ENCODE measurements around the gene LRP11. TPM values are rescaled to one million over a fixed set of nuclear protein-coding genes. Genes with fewer than 3 reads are reported as not detected.

LRP11 gene
- polyA plus RNA-seq, 1 donor from 2014 or later, result 57.0 TPM

DNA sequence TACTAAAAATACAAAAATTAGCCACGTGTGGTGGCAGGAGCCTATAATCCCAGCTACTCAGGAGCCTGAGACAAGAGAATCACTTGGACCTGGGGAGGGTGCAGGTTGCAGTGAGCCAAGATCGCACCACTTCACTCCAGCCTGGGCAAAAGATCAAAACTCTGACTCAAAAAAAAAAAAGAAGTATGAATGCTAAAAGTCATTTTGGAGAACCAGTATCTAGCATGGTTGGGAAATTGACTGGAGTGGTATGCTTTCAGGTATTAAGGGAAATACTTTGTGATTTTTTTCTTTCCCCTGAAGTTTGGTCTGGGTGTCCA, 84.6 kb downstream of the LRP11 start:
- H4K20me1 ChIP-seq (ENCODE audit: insufficient read depth), result no peaks in the 10 kb centered on the region
- H3K9me3 ChIP-seq (ENCODE audit: low read length), result no peaks in the 10 kb centered on the region
- H3K4me3 ChIP-seq (ENCODE audit: low read length), result no peak overlapping the region
- H3K27me3 ChIP-seq (ENCODE audit: insufficient read depth, low read depth, low read length), result no peaks in the 10 kb centered on the region
- H2AFZ ChIP-seq (ENCODE audit: low read depth, low read length), result no peak overlapping the region
- no peak overlapping the region for H3K4me2 ChIP-seq (ENCODE audit: low read length)
- no peaks in the 10 kb centered on the region for H3K9me2 ChIP-seq (ENCODE audit: insufficient read depth, low read length)
- no peak for TF ChIP-seq POLR2AphosphoS5 (IDR thresholded peaks at IDR 0.05)
- no peak for TF ChIP-seq MXI1 (conservative IDR thresholded peaks at IDR 0.05; ENCODE audit: poor library complexity, severe bottlenecking)
- no peak for TF ChIP-seq TAF1 (IDR thresholded peaks at IDR 0.05; ENCODE audit: low read depth)
- no peak for TF ChIP-seq EP300 (conservative IDR thresholded peaks at IDR 0.05; ENCODE audit: poor library complexity, severe bottlenecking)
- TF ChIP-seq, protein P1, sequence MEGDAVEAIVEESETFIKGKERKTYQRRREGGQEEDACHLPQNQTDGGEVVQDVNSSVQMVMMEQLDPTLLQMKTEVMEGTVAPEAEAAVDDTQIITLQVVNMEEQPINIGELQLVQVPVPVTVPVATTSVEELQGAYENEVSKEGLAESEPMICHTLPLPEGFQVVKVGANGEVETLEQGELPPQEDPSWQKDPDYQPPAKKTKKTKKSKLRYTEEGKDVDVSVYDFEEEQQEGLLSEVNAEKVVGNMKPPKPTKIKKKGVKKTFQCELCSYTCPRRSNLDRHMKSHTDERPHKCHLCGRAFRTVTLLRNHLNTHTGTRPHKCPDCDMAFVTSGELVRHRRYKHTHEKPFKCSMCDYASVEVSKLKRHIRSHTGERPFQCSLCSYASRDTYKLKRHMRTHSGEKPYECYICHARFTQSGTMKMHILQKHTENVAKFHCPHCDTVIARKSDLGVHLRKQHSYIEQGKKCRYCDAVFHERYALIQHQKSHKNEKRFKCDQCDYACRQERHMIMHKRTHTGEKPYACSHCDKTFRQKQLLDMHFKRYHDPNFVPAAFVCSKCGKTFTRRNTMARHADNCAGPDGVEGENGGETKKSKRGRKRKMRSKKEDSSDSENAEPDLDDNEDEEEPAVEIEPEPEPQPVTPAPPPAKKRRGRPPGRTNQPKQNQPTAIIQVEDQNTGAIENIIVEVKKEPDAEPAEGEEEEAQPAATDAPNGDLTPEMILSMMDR (IDR thresholded peaks at IDR 0.05; ENCODE audit: poor library complexity, severe bottlenecking), result no peak
- TF ChIP-seq RAD21 (conservative IDR thresholded peaks at IDR 0.05), result no peak
- no peak for TF ChIP-seq EZH2 (IDR thresholded peaks at IDR 0.05; ENCODE audit: borderline replicate concordance, insufficient read depth, low read length, poor library complexity, severe bottlenecking)
- no peak overlapping the region for H3K27ac ChIP-seq (ENCODE audit: low read length)
- H3F3A ChIP-seq (ENCODE audit: insufficient read depth, low read length, poor library complexity, severe bottlenecking), result no peaks in the 10 kb centered on the region
- no peaks in the 10 kb centered on the region for H3K36me3 ChIP-seq (ENCODE audit: insufficient read depth, low read length)
- H3K9ac ChIP-seq (ENCODE audit: low read length), result no peak overlapping the region
- H3K79me2 ChIP-seq (replicated peaks; ENCODE audit: insufficient read depth, low read length), result no peaks in the 10 kb centered on the region

DNA sequence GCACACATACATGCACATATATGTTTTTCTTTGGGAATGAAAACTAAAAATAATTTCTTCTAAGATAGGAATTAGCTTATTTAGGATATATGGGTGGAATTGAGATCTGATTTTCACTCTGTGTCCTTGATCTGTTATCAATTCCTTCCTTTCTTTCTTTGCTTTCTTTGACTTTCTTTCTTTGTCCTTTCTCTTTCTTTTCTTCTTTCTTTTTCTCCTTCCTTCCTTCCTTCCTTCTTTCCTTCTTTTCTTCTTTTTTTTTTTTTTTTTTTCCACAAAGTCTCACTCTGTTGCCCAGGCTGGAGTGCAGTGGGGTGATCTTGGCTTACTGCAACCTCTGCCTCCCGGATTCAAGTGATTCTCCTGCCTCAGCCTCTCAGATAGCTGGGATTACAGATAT, 86.5 kb downstream of the LRP11 start:
- H3K36me3 ChIP-seq (ENCODE audit: insufficient read depth, low read length), result no peaks in the 10 kb centered on the region
- H3K4me2 ChIP-seq (ENCODE audit: low read length), result no peak overlapping the region
- no peak for TF ChIP-seq SMC3 (conservative IDR thresholded peaks at IDR 0.05; ENCODE audit: poor library complexity)
- TF ChIP-seq EP300 (conservative IDR thresholded peaks at IDR 0.05; ENCODE audit: poor library complexity, severe bottlenecking), result no peak
- no peak for TF ChIP-seq TAF1 (IDR thresholded peaks at IDR 0.05; ENCODE audit: low read depth)
- TF ChIP-seq, protein P1 (IDR thresholded peaks at IDR 0.05; ENCODE audit: poor library complexity, severe bottlenecking), result no peak
- no peak for TF ChIP-seq EZH2 (IDR thresholded peaks at IDR 0.05; ENCODE audit: borderline replicate concordance, insufficient read depth, low read length, poor library complexity, severe bottlenecking)
- no peak for TF ChIP-seq MXI1 (conservative IDR thresholded peaks at IDR 0.05; ENCODE audit: poor library complexity, severe bottlenecking)
- TF ChIP-seq, protein P2, sequence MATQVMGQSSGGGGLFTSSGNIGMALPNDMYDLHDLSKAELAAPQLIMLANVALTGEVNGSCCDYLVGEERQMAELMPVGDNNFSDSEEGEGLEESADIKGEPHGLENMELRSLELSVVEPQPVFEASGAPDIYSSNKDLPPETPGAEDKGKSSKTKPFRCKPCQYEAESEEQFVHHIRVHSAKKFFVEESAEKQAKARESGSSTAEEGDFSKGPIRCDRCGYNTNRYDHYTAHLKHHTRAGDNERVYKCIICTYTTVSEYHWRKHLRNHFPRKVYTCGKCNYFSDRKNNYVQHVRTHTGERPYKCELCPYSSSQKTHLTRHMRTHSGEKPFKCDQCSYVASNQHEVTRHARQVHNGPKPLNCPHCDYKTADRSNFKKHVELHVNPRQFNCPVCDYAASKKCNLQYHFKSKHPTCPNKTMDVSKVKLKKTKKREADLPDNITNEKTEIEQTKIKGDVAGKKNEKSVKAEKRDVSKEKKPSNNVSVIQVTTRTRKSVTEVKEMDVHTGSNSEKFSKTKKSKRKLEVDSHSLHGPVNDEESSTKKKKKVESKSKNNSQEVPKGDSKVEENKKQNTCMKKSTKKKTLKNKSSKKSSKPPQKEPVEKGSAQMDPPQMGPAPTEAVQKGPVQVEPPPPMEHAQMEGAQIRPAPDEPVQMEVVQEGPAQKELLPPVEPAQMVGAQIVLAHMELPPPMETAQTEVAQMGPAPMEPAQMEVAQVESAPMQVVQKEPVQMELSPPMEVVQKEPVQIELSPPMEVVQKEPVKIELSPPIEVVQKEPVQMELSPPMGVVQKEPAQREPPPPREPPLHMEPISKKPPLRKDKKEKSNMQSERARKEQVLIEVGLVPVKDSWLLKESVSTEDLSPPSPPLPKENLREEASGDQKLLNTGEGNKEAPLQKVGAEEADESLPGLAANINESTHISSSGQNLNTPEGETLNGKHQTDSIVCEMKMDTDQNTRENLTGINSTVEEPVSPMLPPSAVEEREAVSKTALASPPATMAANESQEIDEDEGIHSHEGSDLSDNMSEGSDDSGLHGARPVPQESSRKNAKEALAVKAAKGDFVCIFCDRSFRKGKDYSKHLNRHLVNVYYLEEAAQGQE (IDR thresholded peaks at IDR 0.05; ENCODE audit: borderline replicate concordance), result no peak
- TF ChIP-seq RAD21 (conservative IDR thresholded peaks at IDR 0.05), result no peak
- no peak for TF ChIP-seq POLR2AphosphoS5 (IDR thresholded peaks at IDR 0.05)
- no peak overlapping the region for H3K27ac ChIP-seq (ENCODE audit: low read length)
- no peaks in the 10 kb centered on the region for H3K9me2 ChIP-seq (ENCODE audit: insufficient read depth, low read length)
- no peak overlapping the region for H2AFZ ChIP-seq (ENCODE audit: low read depth, low read length)
- no peaks in the 10 kb centered on the region for H3K79me2 ChIP-seq (replicated peaks; ENCODE audit: insufficient read depth, low read length)
- no peaks in the 10 kb centered on the region for H3K9me3 ChIP-seq (ENCODE audit: low read length)
- H3K9ac ChIP-seq (ENCODE audit: low read length), result no peak overlapping the region
- no peak overlapping the region for H3K4me3 ChIP-seq (ENCODE audit: low read length)
- no peaks in the 10 kb centered on the region for H4K20me1 ChIP-seq (ENCODE audit: insufficient read depth)
- no peaks in the 10 kb centered on the region for H3K27me3 ChIP-seq (ENCODE audit: insufficient read depth, low read depth, low read length)
- H3F3A ChIP-seq (ENCODE audit: insufficient read depth, low read length, poor library complexity, severe bottlenecking), result no peaks in the 10 kb centered on the region

Measured in neural cell (in vitro differentiated cells).